GM12892 (cell line): ENCODE data around the gene BORCS8.

Source experiments
- POLR2A ChIP-seq: IDR thresholded peaks from 2 replicates; pipeline ENCODE4 v1.6.1; 2011; ENCODE audit warnings: low read depth, low read length, control low read depth
- TAF1 ChIP-seq: IDR thresholded peaks from 2 replicates; pipeline ENCODE4 v1.6.1; 2011; ENCODE audit warnings: low read depth, mild to moderate bottlenecking, control low read depth, low read length, borderline replicate concordance

- TF ChIP-seq POLR2A (no peak), TAF1 (no peak)
Measured at GRCh38 chr19:19133985-19134384, 58.0 kb downstream of the BORCS8 start.
